ENCODE data around the gene RAB8A. TPM values are rescaled to one million over a fixed set of nuclear protein-coding genes. Genes with fewer than 3 reads are reported as not detected.

RAB8A gene
- total and polyA plus RNA-seq, 2 of the 8 experiments (the other 6 are each of a cell fraction or from before 2014, with no cell fraction given) = 65.8 to 97.0 TPM

GRCh38 chr19:16125737-16126495, 14.2 kb downstream of the RAB8A start:
- no peak overlapping the region for H3K27ac ChIP-seq (ENCODE audit: low read depth, low read length)
- H2AFZ ChIP-seq (ENCODE audit: low read length) = no peak overlapping the region
- WGBS, 2 experiments (ENCODE audit: extremely low coverage in 1 of 2, insufficient coverage in 1 of 2, insufficient read length in 1 of 2, insufficient replicate concordance in 2 of 2, low coverage in 1 of 2, low lambda C conversion rate in 2 of 2, missing lambda C conversion rate in 1 of 2) = 87% methylated on average over 10 of the region's 10 CpGs; no CpG with 5 or more reads in 1 of the 2 experiments
- no peak overlapping the region for H2BK15ac ChIP-seq (ENCODE audit: low read length)
- no peak overlapping the region for H3K14ac ChIP-seq (ENCODE audit: insufficient read length)
- H2BK12ac ChIP-seq (ENCODE audit: low read depth, low read length) = no peak overlapping the region
- H3K27me3 ChIP-seq (replicated peaks in 1 of 4; ENCODE audit: control insufficient read depth in 3 of 4, extremely low read depth in 1 of 4, insufficient read depth in 3 of 4, low read length in 3 of 4) = no peaks in the 10 kb centered on the region
- H3K79me1 ChIP-seq (ENCODE audit: low read depth, low read length) = no peaks in the 10 kb centered on the region; the same call in 1 of the 2 replicates
- ChIA-PET POLR2A (ENCODE audit: partially characterized antibody) (interaction anchor here (0.7 to 2.6 kb wide), 7 partner anchors 8 to 48 kb away, joined by 3 to 7 read pairs (median 3); no protein-coding TSS in a partner anchor), CTCF (ENCODE audit: partially characterized antibody) (interaction anchor here (0.6 to 0.7 kb wide), 4 partner anchors 10 to 886 kb away, joined by 3 to 4 read pairs (median 3); no protein-coding TSS in a partner anchor)
- no peak overlapping the region; a peak in 1 of 7 replicates for H3K9ac ChIP-seq (replicated peaks in 1 of 4; ENCODE audit: extremely low read depth in 1 of 4, low read depth in 3 of 4, low read length in 3 of 4)
- no peak overlapping the region for H2BK5ac ChIP-seq (ENCODE audit: low read depth, low read length)
- H3K4ac ChIP-seq (replicated peaks; ENCODE audit: insufficient read length, low read depth, low read length) = no peak overlapping the region
- peaks cover 36 to 73% (median 62%) of the 10 kb centered on the region in 4 experiments for H3K36me3 ChIP-seq (ENCODE audit: control insufficient read depth in 2 of 4, insufficient read depth in 4 of 4, low read length in 3 of 4)
- H3K4me3 ChIP-seq (ENCODE audit: extremely low read depth in 1 of 4, insufficient read depth in 2 of 4, low read depth in 3 of 4, low read length in 4 of 4) = no peak overlapping the region
- H3K23ac ChIP-seq (ENCODE audit: insufficient read length) = no peak overlapping the region
- DNase-seq (ENCODE audit: low read depth in 1 of 2, low spot score in 2 of 2) = no peak
- H2BK20ac ChIP-seq (ENCODE audit: low read length) = no peak overlapping the region
- H3K4me1 ChIP-seq (replicated peaks in 1 of 4; ENCODE audit: control insufficient read depth in 3 of 4, insufficient read depth in 4 of 4, low read length in 3 of 4) = no peaks in the 10 kb centered on the region
- FAIRE-seq = no peak
- H4K91ac ChIP-seq (replicated peaks; ENCODE audit: insufficient read length, low read length) = no peak overlapping the region
- H2AK5ac ChIP-seq (ENCODE audit: low read depth, low read length) = no peak overlapping the region
- H3K4me2 ChIP-seq (ENCODE audit: insufficient read depth in 1 of 2, low read depth in 2 of 2, low read length in 2 of 2) = no peak overlapping the region
- no peak overlapping the region for H4K5ac ChIP-seq (ENCODE audit: insufficient read length, low read depth, low read length)
- H4K8ac ChIP-seq (ENCODE audit: extremely low read depth, insufficient read depth, low read length) = no peak overlapping the region
- no peaks in the 10 kb centered on the region for H3K79me2 ChIP-seq (ENCODE audit: control insufficient read depth in 1 of 2, insufficient read depth in 2 of 2, low read length in 2 of 2)
- H3K18ac ChIP-seq (ENCODE audit: extremely low read depth, low read length) = no peak overlapping the region
- no peaks in the 10 kb centered on the region for H3K9me3 ChIP-seq (ENCODE audit: insufficient read depth in 2 of 2, low read depth in 1 of 2, low read length in 1 of 2)
- H2BK120ac ChIP-seq (replicated peaks; ENCODE audit: low read depth, low read length) = no peak overlapping the region
- peaks cover 3 to 16% of the 10 kb centered on the region in 2 experiments for H4K20me1 ChIP-seq (replicated peaks in 1 of 2; ENCODE audit: control insufficient read depth in 1 of 2, insufficient read depth in 2 of 2, low read length in 2 of 2)
- no peak overlapping the region for H3K56ac ChIP-seq (replicated peaks; ENCODE audit: insufficient read length, low read depth, low read length)
- H3K23me2 ChIP-seq (ENCODE audit: low read depth, low read length) = no peaks in the 10 kb centered on the region
- TF ChIP-seq TCF12 (IDR thresholded peaks at IDR 0.05; ENCODE audit: low read depth, low read length) (no peak), NRF1 (IDR thresholded peaks at IDR 0.05; ENCODE audit: low read depth, low read length) (no peak), EZH2 (IDR thresholded peaks at IDR 0.05; ENCODE audit: low read depth, low read length, severe bottlenecking) (no peak), NANOG (IDR thresholded peaks at IDR 0.05; ENCODE audit: insufficient read depth, low read depth, low read length, poor library complexity, severe bottlenecking) (no peak), FOSL1 (IDR thresholded peaks at IDR 0.05; ENCODE audit: insufficient read depth, low read depth, low read length) (no peak)
- TF ChIP-seq, protein P1, sequence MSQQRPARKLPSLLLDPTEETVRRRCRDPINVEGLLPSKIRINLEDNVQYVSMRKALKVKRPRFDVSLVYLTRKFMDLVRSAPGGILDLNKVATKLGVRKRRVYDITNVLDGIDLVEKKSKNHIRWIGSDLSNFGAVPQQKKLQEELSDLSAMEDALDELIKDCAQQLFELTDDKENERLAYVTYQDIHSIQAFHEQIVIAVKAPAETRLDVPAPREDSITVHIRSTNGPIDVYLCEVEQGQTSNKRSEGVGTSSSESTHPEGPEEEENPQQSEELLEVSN (IDR thresholded peaks at IDR 0.05) = no peak

All from H1 (cell line).